Uterus (tissue), 4 donors: ENCODE measurements around the gene TRIM24. TPM values are rescaled to one million over a fixed set of nuclear protein-coding genes. Genes with fewer than 3 reads are reported as not detected.

Experiments used
- DNase-seq, 2 donors: peaks; one replicate each; pipeline ENCODE4 v3.0.0-alpha.2; 2019 to 2020
- H3K27ac ChIP-seq, 2 donors: fragments of 200-600 bp; sonication (generic); 1 replicate in 1 of 2; 2 replicates in 1 of 2; pipeline ENCODE4 v1.5.1; 2016 to 2018
- H3K27me3 ChIP-seq, 2 donors: fragments of 200-600 bp; sonication (generic); one replicate each; pipeline ENCODE4 v1.5.1; 2018 to 2019; ENCODE audit warnings: control low read depth in 1 of 2
- H3K36me3 ChIP-seq, 2 donors: fragments of 200-600 bp; sonication (generic); one replicate each; pipeline ENCODE4 v1.5.1; 2019; ENCODE audit warnings: control low read depth in 1 of 2
- H3K4me1 ChIP-seq, 2 donors: fragments of 200-600 bp; sonication (generic); one replicate each; pipeline ENCODE4 v1.5.1; 2018 to 2019; ENCODE audit warnings: control low read depth in 1 of 2
- H3K4me3 ChIP-seq, 2 donors: fragments of 200-600 bp; sonication (generic); 1 replicate in 1 of 2; 2 replicates in 1 of 2; pipeline ENCODE4 v1.5.1; 2018 to 2019; ENCODE audit warnings: mild to moderate bottlenecking in 1 of 2
- H3K9me3 ChIP-seq, 2 donors: fragments of 200-600 bp; sonication (generic); one replicate each; pipeline ENCODE4 v1.5.1; 2019; ENCODE audit warnings: control low read depth in 1 of 2
- CTCF ChIP-seq, 4 experiments: fragments of 200-600 bp in 2 of 4; fragments of 450-650 bp in 2 of 4; sonication (generic) in 2 of 4; IDR thresholded peaks; one replicate each; pipeline ENCODE4 v1.5.1; 2016 to 2019; ENCODE audit warnings: antibody characterized with exemption in 4 of 4, mild to moderate bottlenecking in 2 of 4, moderate library complexity in 1 of 4
- POLR2A ChIP-seq, 2 donors: fragments of 450-650 bp; IDR thresholded peaks; one replicate each; pipeline ENCODE4 v1.6.1; 2016; ENCODE audit warnings: antibody characterized with exemption in 2 of 2, mild to moderate bottlenecking in 1 of 2, moderate library complexity in 1 of 2
- intact Hi-C: fragments of 100-400 bp; cut with DNase I; formaldehyde crosslinking; loops from one replicate; pipeline ENCODE4 v1.15.1; 2023; ENCODE audit warnings: low total_unique reads
- total RNA-seq, 4 donors: library from RNA; depleted of rRNA in 3 of 4; stranded (reverse); fragments of >200 nt in 3 of 4; gene quantifications; one replicate each; pipeline versions ENCODE4 v1.1.0 to v1.2.4, GENCODE V29; 2014 to 2023
- donor health status: DM: yes; HTN: yes; CAD: no.

Gene TRIM24
- total RNA-seq, 4 donors from 2014 or later = 5.9 to 20.6 (median 14.7) TPM

GRCh38 chr7:138435231-138435919, 24.7 kb upstream of the TRIM24 start:
- H3K9me3 ChIP-seq = no peaks in the 10 kb centered on the region
- intact Hi-C loops = no loop called here
- no peak for DNase-seq
- H3K36me3 ChIP-seq = no peaks in the 10 kb centered on the region
- TF ChIP-seq CTCF (IDR thresholded peaks at IDR 0.05) (no peak), POLR2A (IDR thresholded peaks at IDR 0.05) (no peak)
- H3K4me3 ChIP-seq = no peak overlapping the region
- no peak overlapping the region for H3K27ac ChIP-seq
- H3K27me3 ChIP-seq = no peaks in the 10 kb centered on the region
- H3K4me1 ChIP-seq = no peaks in the 10 kb centered on the region

- Histone ChIP-seq H3K4me1 (no peaks in the 10 kb centered on the region), H3K27ac (no peak overlapping the region), H3K4me3 (no peak overlapping the region), H3K9me3 (no peaks in the 10 kb centered on the region), H3K27me3 (no peaks in the 10 kb centered on the region), H3K36me3 (no peaks in the 10 kb centered on the region)
- no peak for DNase-seq
- intact Hi-C loops = no loop called here
- TF ChIP-seq CTCF (IDR thresholded peaks at IDR 0.05) (no peak), POLR2A (IDR thresholded peaks at IDR 0.05) (no peak)
Measured at GRCh38 chr7:138436388-138436787, 23.7 kb upstream of the TRIM24 start.

GRCh38 chr7:138440460-138440859, 19.6 kb upstream of the TRIM24 start:
- no peak overlapping the region for H3K4me3 ChIP-seq
- no peak for DNase-seq
- no peaks in the 10 kb centered on the region for H3K27me3 ChIP-seq
- TF ChIP-seq CTCF (IDR thresholded peaks at IDR 0.05) (no peak), POLR2A (IDR thresholded peaks at IDR 0.05) (no peak)
- no peaks in the 10 kb centered on the region for H3K4me1 ChIP-seq
- no peaks in the 10 kb centered on the region for H3K36me3 ChIP-seq
- H3K27ac ChIP-seq = no peak overlapping the region
- intact Hi-C loops = no loop called here
- H3K9me3 ChIP-seq = no peaks in the 10 kb centered on the region

GRCh38 chr7:138442822-138443221, 17.2 kb upstream of the TRIM24 start:
- Histone ChIP-seq H3K4me1 (no peaks in the 10 kb centered on the region), H3K9me3 (no peaks in the 10 kb centered on the region), H3K36me3 (no peaks in the 10 kb centered on the region), H3K4me3 (no peak overlapping the region), H3K27ac (no peak overlapping the region), H3K27me3 (no peaks in the 10 kb centered on the region)
- DNase-seq = no peak
- TF ChIP-seq POLR2A (IDR thresholded peaks at IDR 0.05) (no peak), CTCF (IDR thresholded peaks at IDR 0.05) (no peak)
- intact Hi-C loops = no loop called here

- H3K27me3 ChIP-seq = no peaks in the 10 kb centered on the region
- intact Hi-C loops = no loop called here
- no peak overlapping the region for H3K4me3 ChIP-seq
- H3K36me3 ChIP-seq = no peaks in the 10 kb centered on the region
- DNase-seq = no peak
- TF ChIP-seq POLR2A (IDR thresholded peaks at IDR 0.05) (no peak), CTCF (IDR thresholded peaks at IDR 0.05) (no peak)
- no peaks in the 10 kb centered on the region for H3K9me3 ChIP-seq
- no peaks in the 10 kb centered on the region for H3K4me1 ChIP-seq
- no peak overlapping the region for H3K27ac ChIP-seq
Measured at GRCh38 chr7:138449580-138449979, 10.5 kb upstream of the TRIM24 start.
